Peyer's patch (tissue), 4 donors: Measurements from ENCODE around the gene ZCCHC8.

ENCODE experiments used
- POLR2A ChIP-seq, 2 donors: fragments of 450-650 bp; IDR thresholded peaks; one replicate each; pipeline ENCODE4 v1.5.1; 2017; ENCODE audit warnings: antibody characterized with exemption in 2 of 2, mild to moderate bottlenecking in 2 of 2, moderate library complexity in 2 of 2
- TF ChIP-seq, protein P1 (sequence below), 6 experiments: fragments of 450-650 bp in 4 of 6; fragments of 200-600 bp in 2 of 6; sonication (generic) in 1 of 6; IDR thresholded peaks; one replicate each; pipeline ENCODE4 v1.5.1; 2017 to 2019; ENCODE audit warnings: antibody characterized with exemption in 6 of 6, mild to moderate bottlenecking in 3 of 6, moderate library complexity in 1 of 6

GRCh38 chr12:122435186-122435585 lies 65.5 kb downstream of the ZCCHC8 start:
- TF ChIP-seq, protein P1, sequence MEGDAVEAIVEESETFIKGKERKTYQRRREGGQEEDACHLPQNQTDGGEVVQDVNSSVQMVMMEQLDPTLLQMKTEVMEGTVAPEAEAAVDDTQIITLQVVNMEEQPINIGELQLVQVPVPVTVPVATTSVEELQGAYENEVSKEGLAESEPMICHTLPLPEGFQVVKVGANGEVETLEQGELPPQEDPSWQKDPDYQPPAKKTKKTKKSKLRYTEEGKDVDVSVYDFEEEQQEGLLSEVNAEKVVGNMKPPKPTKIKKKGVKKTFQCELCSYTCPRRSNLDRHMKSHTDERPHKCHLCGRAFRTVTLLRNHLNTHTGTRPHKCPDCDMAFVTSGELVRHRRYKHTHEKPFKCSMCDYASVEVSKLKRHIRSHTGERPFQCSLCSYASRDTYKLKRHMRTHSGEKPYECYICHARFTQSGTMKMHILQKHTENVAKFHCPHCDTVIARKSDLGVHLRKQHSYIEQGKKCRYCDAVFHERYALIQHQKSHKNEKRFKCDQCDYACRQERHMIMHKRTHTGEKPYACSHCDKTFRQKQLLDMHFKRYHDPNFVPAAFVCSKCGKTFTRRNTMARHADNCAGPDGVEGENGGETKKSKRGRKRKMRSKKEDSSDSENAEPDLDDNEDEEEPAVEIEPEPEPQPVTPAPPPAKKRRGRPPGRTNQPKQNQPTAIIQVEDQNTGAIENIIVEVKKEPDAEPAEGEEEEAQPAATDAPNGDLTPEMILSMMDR (IDR thresholded peaks at IDR 0.05), result no peak
- no peak for TF ChIP-seq POLR2A (IDR thresholded peaks at IDR 0.05)
